HepG2 (cell line): ENCODE data around the gene LYSMD2.

ENCODE experiments used
- EP300 ChIP-seq, 3 experiments: sonication (generic) in 1 of 3; formaldehyde crosslinking in 1 of 3; IDR thresholded peaks; 2 replicates each; pipeline versions ENCODE4 v1.5.1 to v1.6.1; 2011 to 2020; ENCODE audit warnings: low read depth in 2 of 3, low read length in 2 of 3, borderline replicate concordance in 1 of 3, improper control_type of control experiment in 1 of 3, mild to moderate bottlenecking in 1 of 3, missing genetic modification reagents in 1 of 3, moderate library complexity in 1 of 3
- GABPB1 ChIP-seq: IDR thresholded peaks from 2 replicates; pipeline ENCODE4 v1.6.1; 2016; ENCODE audit warnings: mild to moderate bottlenecking, missing genetic modification reagents, moderate library complexity, missing compliant biosample characterization
- NFE2 ChIP-seq: sonication (generic); formaldehyde crosslinking; IDR thresholded peaks from 2 replicates; pipeline ENCODE4 v1.4.0; 2020; ENCODE audit warnings: missing genetic modification reagents
- RELA ChIP-seq: sonication (generic); formaldehyde crosslinking; IDR thresholded peaks from 2 replicates; pipeline ENCODE4 v1.4.0; 2020; ENCODE audit warnings: missing genetic modification reagents
- SRF ChIP-seq: IDR thresholded peaks from 2 replicates; pipeline ENCODE4 v1.6.1; 2011; ENCODE audit warnings: mild to moderate bottlenecking, low read depth, low read length, moderate library complexity
- TRIM24 ChIP-seq: sonication (generic); formaldehyde crosslinking; IDR thresholded peaks from 2 replicates; pipeline ENCODE4 v1.8.0; 2022; ENCODE audit warnings: mild to moderate bottlenecking, missing genetic modification reagents

- TF ChIP-seq GABPB1 (no peak), NFE2 (CRISPR knock-in tag) (no peak), TRIM24 (CRISPR knock-in tag) (no peak), RELA (no peak), EP300 (IDR thresholded peaks at IDR 0.05; ENCODE audit: low read depth in 2 of 2, low read length in 2 of 2) (no peak), EP300 (CRISPR knock-in tag; IDR thresholded peaks at IDR 0.05; ENCODE audit: borderline replicate concordance) (no peak), SRF (no peak)
Observed at GRCh38 chr15:51749307-51749706, 11.9 kb upstream of the LYSMD2 start.
